HG03575 (cell line): ENCODE data around the gene KSR2.

Source experiments
- ATAC-seq: cut with Tn5 transposase; IDR thresholded peaks from one replicate; pipeline ENCODE4 v1.9.1; 2021; ENCODE audit not compliant: unreplicated experiment, insufficient number of reproducible peaks, low FRiP score; ENCODE audit errors: extremely low read depth

Gene KSR2

GRCh38 chr12:117502633-117503032, 466.2 kb downstream of the KSR2 start:
- ATAC-seq = no peak

GRCh38 chr12:117502233-117502632, 466.6 kb downstream of the KSR2 start:
- ATAC-seq = no peak

GRCh38 chr12:117501076-117501869, 467.5 kb downstream of the KSR2 start:
- ATAC-seq = no peak

- ATAC-seq = no peak
Measured at GRCh38 chr12:117499759-117500485, 468.9 kb downstream of the KSR2 start.

GRCh38 chr12:117498880-117499279, 469.9 kb downstream of the KSR2 start:
- ATAC-seq = no peak

- ATAC-seq = no peak
Measured at GRCh38 chr12:117498256-117498655, 470.5 kb downstream of the KSR2 start.

- ATAC-seq = no peak
Measured at GRCh38 chr12:117497407-117497806, 471.4 kb downstream of the KSR2 start.

GRCh38 chr12:117494833-117495655, 473.7 kb downstream of the KSR2 start:
- ATAC-seq = no peak

- ATAC-seq = no peak
Measured at GRCh38 chr12:117491711-117492110, 477.1 kb downstream of the KSR2 start.

GRCh38 chr12:117490130-117490529, 478.7 kb downstream of the KSR2 start:
- ATAC-seq = no peak

GRCh38 chr12:117489671-117490070, 479.1 kb downstream of the KSR2 start:
- no peak for ATAC-seq

- no peak for ATAC-seq
Measured at GRCh38 chr12:117486840-117487659, 481.7 kb downstream of the KSR2 start.

GRCh38 chr12:117485984-117486839, 482.6 kb downstream of the KSR2 start:
- no peak for ATAC-seq

GRCh38 chr12:117484901-117485300, 483.9 kb downstream of the KSR2 start:
- no peak for ATAC-seq

GRCh38 chr12:117483501-117483900, 485.3 kb downstream of the KSR2 start:
- ATAC-seq = no peak

- no peak for ATAC-seq
Measured at GRCh38 chr12:117481470-117481869, 487.3 kb downstream of the KSR2 start.

GRCh38 chr12:117476341-117476740, 492.4 kb downstream of the KSR2 start:
- ATAC-seq = no peak

GRCh38 chr12:117473856-117474255, 494.9 kb downstream of the KSR2 start:
- ATAC-seq = no peak
